Liver (tissue), 3 donors: ENCODE measurements around the gene TRIM59.

ENCODE experiments used
- ATF3 ChIP-seq: IDR thresholded peaks from 2 replicates; pipeline ENCODE4 v1.6.1; 2016; ENCODE audit warnings: antibody characterized with exemption
- CTCF ChIP-seq: fragments of 150-350 bp; IDR thresholded peaks from 2 replicates; pipeline ENCODE4 v1.5.1; 2017; ENCODE audit warnings: improper control_type of control experiment, low read depth, low read length; ENCODE audit not compliant: missing input control
- donor health status: healthy.
- donor health status: healthy.

GRCh38 chr3:160393346-160394008 is 56.1 kb downstream of the TRIM59 start:
- no peak for TF ChIP-seq CTCF
- TF ChIP-seq ATF3: no peak
